ENCODE measurements around the gene PDGFA. TPM values are rescaled to one million over a fixed set of nuclear protein-coding genes. Genes with fewer than 3 reads are reported as not detected.

PDGFA gene
- total and polyA plus RNA-seq, 12 donors, result 2.9 to 28.6 (median 13.6) TPM

- no peak for DNase-seq
- TF ChIP-seq POLR2A (IDR thresholded peaks at IDR 0.05), result no peak
- TF ChIP-seq, protein P1, sequence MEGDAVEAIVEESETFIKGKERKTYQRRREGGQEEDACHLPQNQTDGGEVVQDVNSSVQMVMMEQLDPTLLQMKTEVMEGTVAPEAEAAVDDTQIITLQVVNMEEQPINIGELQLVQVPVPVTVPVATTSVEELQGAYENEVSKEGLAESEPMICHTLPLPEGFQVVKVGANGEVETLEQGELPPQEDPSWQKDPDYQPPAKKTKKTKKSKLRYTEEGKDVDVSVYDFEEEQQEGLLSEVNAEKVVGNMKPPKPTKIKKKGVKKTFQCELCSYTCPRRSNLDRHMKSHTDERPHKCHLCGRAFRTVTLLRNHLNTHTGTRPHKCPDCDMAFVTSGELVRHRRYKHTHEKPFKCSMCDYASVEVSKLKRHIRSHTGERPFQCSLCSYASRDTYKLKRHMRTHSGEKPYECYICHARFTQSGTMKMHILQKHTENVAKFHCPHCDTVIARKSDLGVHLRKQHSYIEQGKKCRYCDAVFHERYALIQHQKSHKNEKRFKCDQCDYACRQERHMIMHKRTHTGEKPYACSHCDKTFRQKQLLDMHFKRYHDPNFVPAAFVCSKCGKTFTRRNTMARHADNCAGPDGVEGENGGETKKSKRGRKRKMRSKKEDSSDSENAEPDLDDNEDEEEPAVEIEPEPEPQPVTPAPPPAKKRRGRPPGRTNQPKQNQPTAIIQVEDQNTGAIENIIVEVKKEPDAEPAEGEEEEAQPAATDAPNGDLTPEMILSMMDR (IDR thresholded peaks at IDR 0.05), result no peak
- Histone ChIP-seq H3K9me3 (replicated peaks in 1 of 3) (no peaks in the 10 kb centered on the region), H3K36me3 (replicated peaks in 1 of 2) (no peaks in the 10 kb centered on the region), H3K27ac (no peak overlapping the region), H3K4me1 (replicated peaks in 1 of 2) (peaks cover 0 to 4% of the 10 kb centered on the region in 2 donors), H3K27me3 (no peaks in the 10 kb centered on the region), H3K4me3 (no peak overlapping the region)
- intact Hi-C loops (cut with DNase I), result no loop called here
- 75 to 89% (median 81%) methylated on average over 13 to 14 of the region's 14 CpGs for WGBS, 4 donors
Observed at GRCh38 chr7:473870-474604, 45.6 kb downstream of the PDGFA start.

DNA sequence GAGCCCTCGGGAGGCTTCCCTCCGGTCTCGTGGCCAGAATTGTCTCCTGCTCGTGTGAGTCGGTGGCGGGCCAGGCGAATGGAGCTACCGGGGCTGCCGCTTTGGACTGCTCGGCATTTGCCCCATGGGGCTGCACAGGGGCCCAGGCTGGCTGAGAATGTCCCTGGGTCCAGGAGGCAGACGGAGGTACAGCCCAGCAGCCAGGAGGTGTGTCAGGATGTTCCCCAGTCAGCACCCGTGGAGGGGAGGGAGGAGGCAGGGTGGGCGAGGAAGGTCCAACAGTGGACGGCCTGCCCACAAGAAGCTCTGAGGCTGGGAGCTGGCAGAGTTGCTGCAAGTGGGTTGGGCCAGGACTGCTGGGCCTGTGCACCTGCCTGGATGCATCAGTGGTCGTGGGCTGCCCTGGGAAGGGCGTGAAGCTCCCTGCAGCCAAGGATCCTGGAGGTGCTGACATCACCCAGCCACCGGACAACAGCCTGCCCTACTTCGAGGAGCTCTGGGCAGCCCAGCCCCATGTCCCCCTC, 46.4 kb downstream of the PDGFA start:
- DNase-seq, result peak in 3 of 7 donors; percentile 8 to 10 (median 8)
- Histone ChIP-seq H3K9me3 (replicated peaks in 1 of 3) (no peaks in the 10 kb centered on the region), H3K4me3 (no peak overlapping the region), H3K27ac (no peak overlapping the region), H3K36me3 (replicated peaks in 1 of 2) (no peaks in the 10 kb centered on the region), H3K27me3 (no peaks in the 10 kb centered on the region), H3K4me1 (replicated peaks in 1 of 2) (peaks cover 0 to 4% of the 10 kb centered on the region in 2 donors)
- TF ChIP-seq, protein P1 (IDR thresholded peaks at IDR 0.05), result no peak
- 67 to 86% (median 82%) methylated on average over 3 to 18 of the region's 18 CpGs for WGBS, 4 donors
- intact Hi-C loops (cut with DNase I), result no loop called here

GRCh38 chr7:472640-472957, 47.0 kb downstream of the PDGFA start:
- Histone ChIP-seq H3K27me3 (no peaks in the 10 kb centered on the region), H3K4me3 (no peak overlapping the region), H3K36me3 (replicated peaks in 1 of 2) (no peaks in the 10 kb centered on the region), H3K27ac (peak overlapping the region in 2 of 5 donors; percentile 74 to 79), H3K9me3 (replicated peaks in 1 of 3) (no peaks in the 10 kb centered on the region), H3K4me1 (replicated peaks in 1 of 2) (peaks cover 0 to 4% of the 10 kb centered on the region in 2 donors)
- TF ChIP-seq, protein P1 (IDR thresholded peaks at IDR 0.05), result no peak
- TF ChIP-seq POLR2A (IDR thresholded peaks at IDR 0.05), result no peak
- 78 to 95% (median 84%) methylated on average over 4 of the region's 4 CpGs for WGBS, 4 donors
- intact Hi-C loops (cut with DNase I), result no loop called here
- no peak for DNase-seq

GRCh38 chr7:471866-472639, 47.6 kb downstream of the PDGFA start:
- no peaks in the 10 kb centered on the region for H3K36me3 ChIP-seq (replicated peaks in 1 of 2)
- TF ChIP-seq, protein P1 (IDR thresholded peaks at IDR 0.05), result no peak
- TF ChIP-seq POLR2A (IDR thresholded peaks at IDR 0.05), result no peak
- intact Hi-C loops (cut with DNase I), result no loop called here
- H3K9me3 ChIP-seq (replicated peaks in 1 of 3), result no peaks in the 10 kb centered on the region
- H3K4me1 ChIP-seq (replicated peaks in 1 of 2), result peaks cover 0 to 4% of the 10 kb centered on the region in 2 donors
- no peaks in the 10 kb centered on the region for H3K27me3 ChIP-seq
- 39 to 57% (median 51%) methylated on average over 15 to 26 of the region's 26 CpGs for WGBS, 4 donors
- peak; percentile 52 to 87 (median 76) for DNase-seq
- H3K4me3 ChIP-seq, result no peak overlapping the region
- H3K27ac ChIP-seq, result peak overlapping the region in 3 of 5 donors; percentile 28 to 79 (median 74)
